GM18907 (cell line): ENCODE measurements around the gene GOLGA6L2.
"Not testable (repeated sequence)": the region's sequence is repeated elsewhere in the genome, so short reads cannot be mapped to it uniquely, and the experiment has no call there.

Source experiments
- ATAC-seq: cut with Tn5 transposase; IDR thresholded peaks from one replicate; pipeline ENCODE4 v1.9.1; 2021; ENCODE audit warnings: mild to moderate bottlenecking, moderate library complexity; ENCODE audit not compliant: unreplicated experiment

GOLGA6L2 gene

GRCh38 chr15:23425327-23425726 lies 21.7 kb downstream of the GOLGA6L2 start:
- ATAC-seq, result not testable (repeated sequence)

DNA sequence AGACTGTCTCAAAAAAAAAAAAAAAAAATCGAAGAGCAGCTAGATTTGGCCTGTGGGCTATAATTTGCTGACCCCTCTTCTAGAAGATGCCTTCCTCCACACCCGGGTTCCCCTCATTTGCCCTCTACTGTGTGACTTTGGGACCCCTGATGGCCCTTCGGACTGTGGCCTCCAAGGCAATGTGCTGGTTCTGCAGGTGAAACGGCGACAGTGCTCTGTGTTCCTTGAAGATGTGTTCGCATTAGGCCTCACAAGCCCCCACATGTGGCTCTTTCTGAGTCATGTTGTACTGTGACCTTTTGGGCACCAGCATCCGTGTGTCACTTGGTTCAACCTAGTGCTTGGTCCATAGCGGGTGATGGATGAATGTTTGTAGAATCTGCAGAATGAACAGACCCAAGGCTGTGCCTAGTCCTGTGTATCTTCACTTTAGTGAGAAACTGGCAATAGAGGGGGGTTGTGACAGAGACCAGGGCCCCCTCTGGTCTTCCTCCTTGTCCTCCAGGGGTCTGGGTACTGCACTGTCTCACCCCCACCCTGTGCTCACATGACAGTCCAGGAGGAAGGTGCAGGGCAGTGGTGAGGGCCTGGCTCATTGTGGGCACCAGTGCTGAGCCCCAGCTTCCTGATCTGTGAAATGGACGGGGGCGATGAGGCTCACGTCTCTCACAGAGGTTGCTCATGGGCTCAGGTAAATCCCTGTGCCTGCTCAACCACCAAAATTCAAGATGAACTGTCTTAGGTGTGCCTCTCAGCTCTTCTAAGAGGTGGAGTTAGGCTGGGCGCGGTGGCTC lies 22.7 kb downstream of the GOLGA6L2 start:
- ATAC-seq, result no peak

DNA sequence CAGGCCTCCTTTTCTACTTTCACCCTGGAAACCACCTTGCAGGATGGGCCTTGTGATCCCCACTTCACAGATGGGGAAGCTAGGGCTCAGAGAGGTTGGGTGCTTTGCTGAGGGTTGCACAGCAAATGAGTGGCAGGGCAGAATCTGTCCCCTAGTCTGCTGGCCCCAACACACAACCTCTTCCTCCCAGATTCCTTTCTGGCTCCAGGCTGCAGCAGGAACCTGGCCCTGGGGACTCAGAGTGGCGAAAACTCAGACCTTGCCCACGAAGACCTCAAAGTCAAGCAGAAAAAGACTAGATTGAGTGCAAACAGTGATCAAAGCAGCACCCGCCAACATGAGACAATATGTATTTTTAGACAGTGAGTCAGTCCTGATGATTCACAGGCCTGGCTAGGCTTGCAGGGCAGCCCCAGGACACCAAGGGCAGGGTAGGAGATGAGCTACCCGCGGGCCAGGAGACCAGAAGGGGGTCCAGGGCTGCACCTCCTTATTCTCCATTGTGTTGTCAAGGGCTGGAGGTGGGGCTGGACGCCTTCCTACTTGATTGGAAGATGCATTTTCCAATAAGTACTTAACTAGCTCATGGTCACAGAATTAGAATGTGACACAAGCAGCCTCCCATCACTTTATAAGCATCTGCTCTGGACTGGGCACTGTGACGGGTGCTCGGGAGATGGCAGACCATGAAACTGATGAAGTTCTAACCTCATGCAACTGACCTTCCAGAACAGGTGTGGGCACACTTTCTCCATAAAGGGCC lies 23.9 kb downstream of the GOLGA6L2 start:
- no peak for ATAC-seq

DNA sequence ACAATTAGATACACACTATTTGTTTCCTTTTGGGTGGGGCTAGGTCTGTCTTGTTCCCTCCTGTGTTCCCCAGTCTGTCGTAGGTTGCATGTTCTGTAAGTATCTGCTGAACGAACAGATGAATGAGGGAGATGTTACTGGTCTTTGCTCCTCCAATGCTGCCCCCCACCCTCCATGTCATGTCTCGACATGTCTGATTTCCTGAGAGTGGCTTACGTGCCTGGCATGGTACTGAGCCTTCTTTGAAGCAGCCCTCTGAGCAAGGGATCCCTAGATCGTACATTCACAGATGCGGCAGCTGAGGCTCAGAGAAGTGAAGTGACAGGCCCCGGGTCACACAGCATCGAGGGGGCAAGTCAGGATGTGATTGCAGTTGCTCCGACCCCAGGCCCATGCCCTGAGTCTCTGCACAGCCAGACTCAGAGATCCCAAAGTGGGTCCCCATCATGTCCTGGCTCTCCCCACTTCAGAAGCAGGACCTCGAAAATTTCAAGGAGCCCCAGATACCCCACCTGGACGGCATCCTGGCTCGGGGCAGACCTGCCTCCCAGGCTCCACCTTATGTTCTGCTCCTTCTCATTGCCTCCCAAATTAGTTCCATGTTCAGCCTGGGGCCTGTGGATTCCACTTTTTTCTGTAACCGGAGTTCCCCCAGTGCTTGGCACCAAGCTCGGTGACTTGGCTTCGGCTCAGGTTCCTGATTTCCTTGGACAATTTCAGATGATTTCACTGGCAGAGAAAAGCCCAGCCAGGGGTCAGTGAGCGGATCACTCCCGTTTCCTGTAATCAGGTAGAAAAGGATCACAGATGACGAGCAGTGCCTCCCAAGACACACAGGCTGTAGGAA lies 24.7 kb downstream of the GOLGA6L2 start:
- ATAC-seq, result no peak

DNA sequence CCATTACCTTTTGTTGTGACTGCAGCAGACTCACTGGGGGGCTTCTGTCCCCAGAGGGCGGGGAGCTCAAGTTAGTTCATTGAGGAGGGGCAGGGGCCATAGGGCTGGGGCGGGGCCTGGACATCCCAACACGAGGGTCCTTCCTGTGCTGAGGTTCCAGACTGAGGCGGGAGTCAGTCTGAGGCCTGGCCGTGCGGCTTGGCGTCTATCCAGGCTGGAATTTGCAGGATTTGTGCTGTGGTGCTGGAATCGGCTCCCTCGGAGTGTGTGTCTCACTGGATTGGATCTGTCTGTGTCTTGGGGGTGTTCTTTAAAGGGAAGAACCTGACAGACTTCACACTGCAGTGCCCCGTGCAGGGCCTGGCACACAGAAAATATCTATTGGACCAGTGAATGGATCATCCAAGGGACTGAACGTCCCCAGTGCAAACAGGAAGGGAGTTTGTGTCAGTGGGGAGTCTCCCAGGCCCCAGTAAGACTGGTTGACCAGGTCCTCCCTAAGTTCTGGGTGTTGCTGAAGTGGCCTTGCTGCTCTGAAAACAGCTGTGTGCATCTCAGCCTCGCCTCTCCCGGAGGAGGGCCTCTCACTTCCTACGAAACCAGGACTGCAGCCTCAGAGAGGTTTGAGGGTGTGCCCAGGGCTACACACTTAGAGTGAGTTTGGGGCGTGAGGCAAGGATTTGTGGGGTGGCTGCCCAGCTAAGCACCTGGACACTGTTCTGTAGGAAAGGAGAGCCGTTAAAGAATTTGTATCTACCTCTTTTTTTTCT lies 26.1 kb downstream of the GOLGA6L2 start:
- ATAC-seq, result no peak

- ATAC-seq, result no peak
Measured at GRCh38 chr15:23416349-23417276, 30.4 kb downstream of the GOLGA6L2 start.

- ATAC-seq, result not testable (repeated sequence)
Measured at GRCh38 chr15:23415866-23416265, 31.2 kb downstream of the GOLGA6L2 start.

DNA sequence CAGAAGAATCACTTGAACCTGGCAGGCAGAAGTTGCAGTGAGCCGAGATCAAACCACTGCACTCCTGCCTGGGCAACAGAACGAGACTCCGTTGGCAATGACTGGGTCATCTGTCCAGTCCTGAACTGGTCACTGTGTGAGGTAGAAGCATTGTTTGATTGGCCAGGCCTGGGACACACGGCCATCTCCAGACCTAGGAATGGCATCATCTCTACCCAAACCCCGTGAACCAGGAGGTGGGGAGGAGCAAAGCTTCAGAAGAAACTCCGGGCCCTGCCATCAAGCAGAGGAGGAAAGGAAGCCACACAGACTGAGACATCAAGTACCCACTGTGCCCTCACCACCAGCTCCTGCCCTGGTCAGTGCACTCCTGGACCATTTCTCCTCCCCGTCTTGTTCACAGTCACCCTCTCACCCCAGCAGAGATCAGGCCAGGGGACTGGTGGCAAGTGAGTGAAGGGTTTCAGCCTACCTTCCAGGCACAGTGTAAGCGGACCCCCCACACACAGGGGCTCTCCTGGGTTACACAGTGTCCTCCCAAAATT lies 31.6 kb downstream of the GOLGA6L2 start:
- ATAC-seq, result no peak

GRCh38 chr15:23412881-23413600 lies 34.0 kb downstream of the GOLGA6L2 start:
- ATAC-seq, result not testable (repeated sequence)

- ATAC-seq, result no peak
Measured at GRCh38 chr15:23411841-23412240, 35.2 kb downstream of the GOLGA6L2 start.

- ATAC-seq, result no peak
Measured at GRCh38 chr15:23403550-23403949, 43.5 kb downstream of the GOLGA6L2 start.

DNA sequence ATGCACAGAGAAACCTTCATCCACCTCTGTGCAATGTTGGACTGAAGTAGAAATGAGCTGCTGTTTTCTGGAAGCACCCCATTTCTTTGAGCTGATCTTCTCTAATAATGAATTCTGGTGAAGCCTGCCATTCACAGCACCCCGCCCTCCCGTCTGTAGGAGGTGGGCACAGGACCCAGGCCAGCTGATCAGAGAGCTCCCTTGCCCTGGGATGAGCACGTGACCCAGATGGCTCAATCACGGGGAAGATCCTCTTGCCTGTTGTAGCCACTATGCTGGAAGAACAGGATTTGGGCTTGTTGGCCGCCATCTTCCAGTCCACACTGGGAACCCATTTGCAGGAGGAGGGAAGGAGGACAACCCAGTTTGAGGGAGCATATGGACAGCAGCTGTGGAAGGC lies 44.5 kb downstream of the GOLGA6L2 start:
- no peak for ATAC-seq

GRCh38 chr15:23402140-23402539 lies 44.9 kb downstream of the GOLGA6L2 start:
- ATAC-seq, result no peak

- ATAC-seq, result no peak
Measured at GRCh38 chr15:23401627-23402026, 45.4 kb downstream of the GOLGA6L2 start.

DNA sequence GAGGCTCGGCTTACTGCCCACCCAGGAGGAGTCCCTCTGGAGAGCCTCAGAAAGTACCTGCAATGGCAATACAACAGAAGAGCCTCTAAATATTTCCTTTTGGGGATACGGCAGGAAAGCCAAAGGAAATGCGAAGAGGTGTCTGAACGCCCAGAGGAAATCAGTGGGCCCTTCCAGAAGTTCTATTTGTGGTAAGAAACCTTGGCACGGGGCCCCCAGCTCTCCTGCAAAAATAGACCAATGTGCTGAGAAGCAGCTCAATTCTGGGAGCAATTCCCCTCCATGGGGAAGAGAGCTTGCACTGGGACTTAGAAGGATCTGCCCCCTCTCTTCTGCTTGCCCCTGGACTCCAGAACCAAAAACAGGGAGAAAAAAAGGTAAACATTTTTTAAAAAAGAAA lies 47.8 kb downstream of the GOLGA6L2 start:
- ATAC-seq, result not testable (repeated sequence)

DNA sequence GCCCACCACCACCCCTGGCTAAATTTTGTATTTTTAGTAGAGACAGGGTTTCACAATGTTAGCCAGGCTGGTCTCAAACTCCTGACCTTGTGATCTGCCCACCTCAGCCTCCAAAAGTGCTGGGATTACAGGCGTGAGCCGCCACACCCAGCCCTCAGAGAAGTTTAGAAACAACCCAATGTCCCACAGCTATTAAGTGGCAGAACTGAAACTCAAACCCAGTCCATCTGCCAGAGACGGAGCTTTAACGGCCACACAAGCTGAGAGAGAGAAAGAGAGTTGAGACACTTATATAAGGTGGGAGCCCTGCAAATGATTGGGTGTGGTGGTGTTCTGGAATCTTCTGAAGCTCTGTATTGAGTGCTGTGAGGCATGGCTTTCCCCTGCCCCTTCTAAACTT lies 48.7 kb downstream of the GOLGA6L2 start:
- ATAC-seq, result not testable (repeated sequence)

GRCh38 chr15:23397779-23398178 lies 49.3 kb downstream of the GOLGA6L2 start:
- ATAC-seq, result no peak

DNA sequence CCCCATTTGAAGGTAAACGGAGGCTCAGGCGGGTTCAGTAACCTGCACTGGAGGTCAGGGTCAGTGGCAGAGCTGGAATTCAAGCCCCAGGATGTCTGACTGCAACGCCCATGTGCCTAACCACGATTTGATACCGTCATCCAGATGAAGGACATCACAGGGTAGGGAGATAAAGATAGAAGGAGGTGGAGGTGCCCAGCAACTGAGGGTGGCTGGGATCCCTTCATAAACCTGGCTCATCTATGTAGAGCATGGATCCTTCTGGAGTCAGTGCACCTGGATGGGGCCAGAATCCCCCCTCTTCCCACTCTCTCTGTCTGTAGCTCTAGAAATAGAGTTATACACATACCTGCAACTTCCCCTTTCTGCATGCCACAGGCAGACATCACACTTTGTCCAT lies 51.2 kb downstream of the GOLGA6L2 start:
- ATAC-seq, result no peak
